ENCODE data around the gene HS6ST2.

GRCh38 chrX:132983496-132983895 is 25.1 kb upstream of the HS6ST2 start:
- TF ChIP-seq JUND (IDR thresholded peaks at IDR 0.05) (no peak), EGR1 (IDR thresholded peaks at IDR 0.05; ENCODE audit: low read depth) (no peak), CTCF (IDR thresholded peaks at IDR 0.05 in 2 of 3, conservative IDR thresholded peaks at IDR 0.05 in 1 of 3; ENCODE audit: borderline replicate concordance in 1 of 3, insufficient read depth in 1 of 3, low read depth in 2 of 3, low read length in 2 of 3) (no peak), EZH2phosphoT487 (IDR thresholded peaks at IDR 0.05; ENCODE audit: borderline replicate concordance) (no peak)

Data from HCT116 (cell line).